ENCODE measurements around the gene EML6.
A peak's percentile ranks its signal among the peaks of the same experiment; 100 is the strongest.
"Not testable (repeated sequence)": the region's sequence is repeated elsewhere in the genome, so short reads cannot be mapped to it uniquely, and the experiment has no call there.

Gene EML6

DNA sequence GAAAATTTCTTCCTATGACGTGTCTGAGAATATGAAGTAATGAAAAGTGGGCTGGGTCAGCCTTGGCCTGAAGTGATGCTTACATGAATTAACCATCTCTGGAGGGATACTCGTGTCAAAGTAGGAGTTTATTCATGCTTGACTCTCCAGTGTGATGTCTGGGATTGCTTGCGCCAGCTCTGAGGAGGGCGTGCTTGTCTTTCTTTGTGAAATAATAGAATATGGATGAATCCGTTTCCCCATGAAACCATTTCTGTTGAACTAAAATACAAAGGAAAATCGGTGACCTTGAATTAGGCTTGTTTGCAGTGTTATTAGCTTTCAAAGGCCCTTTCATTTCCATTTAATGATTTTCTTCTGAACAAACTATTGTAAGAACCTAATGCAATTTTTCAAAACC is 77.9 kb downstream of the EML6 start:
- DNase-seq (ENCODE audit: low read depth in 3 of 3), result no peak

DNA sequence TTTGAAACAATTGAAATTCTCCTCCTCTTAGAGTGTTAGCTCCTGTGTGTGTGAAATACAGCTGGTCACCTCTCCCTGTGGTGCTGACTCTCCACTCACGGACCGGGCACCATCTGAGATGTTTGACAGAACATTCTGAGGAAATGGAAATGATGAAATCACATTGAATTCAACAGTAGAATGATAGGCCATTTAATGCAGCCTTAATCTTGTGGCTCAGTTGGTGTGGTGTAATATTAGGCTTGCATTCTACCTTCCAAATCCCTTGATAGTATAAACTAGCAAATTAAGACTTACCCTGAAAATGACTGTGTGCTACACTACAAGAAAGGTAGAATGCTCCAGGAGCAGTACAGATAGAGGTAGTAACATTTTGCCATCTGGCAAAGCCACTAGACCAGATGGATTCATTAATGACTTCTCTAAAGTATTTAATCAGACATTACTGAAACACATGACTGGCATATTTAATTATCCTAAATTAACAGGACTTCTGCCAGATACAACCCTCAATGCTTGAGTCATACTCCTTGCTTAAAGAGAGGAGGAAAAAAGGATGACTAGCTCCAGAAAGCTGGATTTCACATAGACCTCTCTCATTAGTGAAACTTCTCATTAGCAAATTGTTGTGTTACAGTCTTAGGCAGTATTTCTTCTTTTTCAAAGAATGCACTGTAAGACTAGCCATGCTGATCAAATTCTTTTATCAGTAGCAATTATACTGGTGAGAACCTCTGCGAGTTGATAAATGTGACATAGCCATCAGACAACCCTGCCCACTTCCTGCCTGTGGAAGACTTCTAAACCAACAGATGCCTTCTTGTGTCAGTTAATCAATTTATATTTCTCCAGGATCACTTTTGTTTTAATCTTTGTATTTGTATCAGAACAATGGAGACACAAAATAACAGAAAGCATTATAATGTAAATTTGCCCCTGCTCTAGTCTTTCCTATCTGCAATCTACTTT is 80.6 kb downstream of the EML6 start:
- DNase-seq (ENCODE audit: low read depth in 3 of 3), result no peak

DNA sequence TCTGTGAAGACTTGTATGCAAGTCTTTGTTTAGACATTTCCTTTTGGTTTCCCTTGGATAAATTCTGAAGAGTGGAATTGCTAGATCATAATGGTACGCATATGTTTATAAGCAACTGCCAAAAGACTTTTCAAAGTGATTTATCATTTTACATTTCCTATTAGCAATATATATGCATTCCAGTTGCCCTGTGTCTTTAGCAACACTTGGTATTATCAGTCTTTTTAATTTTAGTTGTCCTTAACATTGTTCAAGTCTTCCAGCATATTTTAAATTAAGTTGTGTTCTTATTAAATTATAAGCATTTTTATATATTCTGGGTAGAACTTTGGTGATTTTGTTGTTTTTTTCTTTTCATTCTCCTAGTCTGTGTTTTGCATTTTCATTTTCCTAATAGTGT is 81.8 kb downstream of the EML6 start:
- no peak for DNase-seq (ENCODE audit: low read depth in 3 of 3)

DNA sequence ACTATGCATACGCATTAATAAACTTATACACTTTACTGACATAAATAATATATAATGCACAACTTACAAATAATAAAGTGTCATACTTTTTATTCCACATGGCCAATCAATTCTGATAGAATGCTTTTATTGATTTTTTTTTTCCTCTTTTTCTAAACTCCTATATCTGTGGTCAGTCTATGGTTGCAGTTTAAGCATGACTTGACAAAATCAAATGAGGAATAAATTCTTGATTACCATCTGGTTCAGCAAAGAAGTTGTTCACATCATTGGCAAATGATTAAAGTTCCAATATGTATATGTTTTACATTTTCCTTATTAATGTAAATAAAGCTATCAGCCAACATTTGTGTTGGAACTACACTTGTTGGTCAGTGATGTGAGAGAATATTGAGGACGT is 83.5 kb downstream of the EML6 start:
- DNase-seq (ENCODE audit: low read depth in 3 of 3), result no peak

DNA sequence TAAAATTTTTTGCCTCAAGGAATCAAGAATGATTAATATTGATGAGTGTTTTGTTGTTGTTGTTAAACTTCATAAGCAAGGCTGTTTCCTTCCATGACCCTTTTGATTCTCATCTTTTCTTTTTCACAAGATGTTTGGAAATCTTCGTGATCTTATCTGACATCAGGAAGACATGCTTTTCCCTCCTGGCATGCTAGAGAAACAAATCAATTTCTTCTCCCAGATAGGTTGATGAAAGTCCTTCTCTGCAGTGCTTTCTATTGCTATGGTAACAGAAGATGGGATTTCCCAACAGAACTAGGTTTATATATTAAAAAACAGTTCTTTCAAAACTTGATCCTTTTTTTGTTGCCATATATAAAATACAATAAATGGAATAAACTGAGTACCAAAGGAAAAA is 85.2 kb downstream of the EML6 start:
- no peak for DNase-seq (ENCODE audit: low read depth in 3 of 3)

DNA sequence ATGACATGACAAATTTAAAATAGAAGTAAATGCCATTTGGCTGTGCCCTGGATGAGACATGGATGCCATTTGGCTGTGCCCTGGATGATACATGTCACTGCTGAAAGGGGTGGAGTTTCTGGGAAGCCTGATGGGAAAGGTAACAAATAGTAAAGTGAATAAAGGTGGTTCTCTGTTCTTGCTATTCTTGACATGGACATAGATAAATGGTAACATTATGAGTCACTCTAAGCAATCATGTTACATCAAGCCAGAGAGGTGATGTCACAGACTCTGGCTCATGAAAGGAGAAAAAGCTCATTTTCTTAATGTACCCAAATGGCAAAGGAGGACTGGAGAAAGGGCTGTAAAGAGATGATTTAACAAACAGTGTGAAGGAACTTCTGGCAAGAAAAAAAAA is 86.4 kb downstream of the EML6 start:
- no peak for DNase-seq (ENCODE audit: low read depth in 3 of 3)

DNA sequence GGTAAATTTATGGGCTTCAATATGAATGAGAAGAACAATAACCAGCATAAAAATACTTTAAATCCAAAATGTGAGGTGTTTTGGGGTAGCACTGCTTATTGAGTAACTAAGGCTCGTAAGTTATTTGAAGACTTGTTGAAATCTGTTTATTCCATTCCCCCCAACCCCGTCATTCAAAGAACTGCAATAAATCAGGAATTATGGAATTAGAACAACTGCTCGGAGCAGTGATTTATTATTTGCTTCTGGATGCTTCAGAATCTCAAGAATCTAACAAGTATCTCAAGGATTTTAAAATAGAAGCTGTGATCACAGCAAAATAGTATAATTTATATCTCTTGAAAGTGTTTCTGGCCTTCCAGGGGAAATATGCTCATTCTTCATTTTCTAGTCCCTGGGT is 86.8 kb downstream of the EML6 start:
- no peak for DNase-seq (ENCODE audit: low read depth in 3 of 3)

DNA sequence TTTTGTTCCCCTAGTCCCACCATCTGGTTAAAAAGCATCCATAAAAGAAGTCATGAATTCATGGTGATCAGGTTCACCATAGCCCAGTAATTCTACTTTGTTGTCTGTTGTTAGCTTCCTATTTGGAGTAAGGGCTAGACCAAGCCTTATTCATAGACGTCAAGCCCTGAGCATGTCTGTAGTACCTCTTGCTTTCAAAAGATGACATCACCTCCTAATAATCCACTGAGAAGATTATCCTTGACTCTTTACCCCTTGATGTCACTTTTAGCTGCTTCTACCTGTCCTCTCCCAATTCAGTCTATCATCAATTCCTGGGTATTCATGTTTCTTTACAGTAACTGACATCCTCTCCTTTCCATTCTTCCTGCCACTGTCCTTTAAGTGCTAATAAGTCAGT is 90.1 kb downstream of the EML6 start:
- no peak for DNase-seq (ENCODE audit: low read depth in 3 of 3)

DNA sequence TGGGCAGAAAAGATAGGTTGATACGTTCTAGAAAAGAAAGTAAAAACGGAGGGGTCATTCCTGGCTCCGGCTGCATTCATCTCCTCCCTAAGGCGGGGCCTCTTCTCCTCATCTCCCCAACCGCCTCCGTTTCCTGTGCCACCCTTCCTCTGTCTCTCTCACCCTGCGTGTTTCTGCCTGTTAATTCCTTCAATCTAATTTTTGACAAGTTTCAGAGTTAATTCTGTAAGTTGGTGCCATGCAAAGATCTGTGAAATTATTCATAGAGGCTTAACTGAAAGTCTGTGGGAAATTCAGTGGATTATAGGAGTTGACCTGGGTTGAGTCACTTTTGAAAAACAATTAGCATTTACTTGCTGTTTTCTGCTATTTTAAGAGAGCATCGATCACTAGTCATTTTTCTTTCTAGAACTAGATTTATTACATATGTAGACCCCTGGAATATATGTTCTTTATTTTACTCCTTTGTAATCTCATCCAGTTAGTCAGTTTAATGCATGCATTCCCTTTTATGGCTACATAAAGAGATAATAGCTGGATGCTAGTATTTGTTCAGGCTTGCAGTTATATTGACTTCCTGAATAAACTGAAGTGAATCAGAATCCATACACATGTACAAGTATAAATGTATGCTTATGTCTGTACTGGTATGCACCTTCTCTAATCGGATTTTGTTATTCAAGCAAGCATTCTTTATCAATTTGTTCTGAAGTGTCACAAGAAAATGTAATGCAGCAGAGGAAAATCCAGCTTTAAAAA is 91.1 kb downstream of the EML6 start:
- no peak for DNase-seq (ENCODE audit: low read depth in 3 of 3)

DNA sequence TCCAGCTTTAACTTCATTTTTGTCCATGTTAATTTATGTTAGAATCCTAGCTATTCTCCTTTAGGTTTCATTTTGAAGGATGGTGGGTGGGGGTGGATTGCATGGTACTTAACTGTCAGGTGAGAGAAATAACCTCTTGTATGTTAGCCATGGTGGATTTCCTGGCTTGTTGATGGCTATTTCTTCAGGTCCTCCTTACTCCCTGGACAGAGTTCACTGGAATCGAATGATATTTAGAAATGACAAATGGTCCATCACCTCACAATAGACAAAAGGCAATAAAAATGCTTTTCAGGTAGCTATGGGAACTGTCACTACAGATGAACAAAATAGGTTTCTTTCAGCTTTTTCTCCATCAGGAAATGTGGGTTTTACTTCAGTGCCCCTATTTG is 91.7 kb downstream of the EML6 start:
- DNase-seq (ENCODE audit: low read depth in 3 of 3), result no peak

DNA sequence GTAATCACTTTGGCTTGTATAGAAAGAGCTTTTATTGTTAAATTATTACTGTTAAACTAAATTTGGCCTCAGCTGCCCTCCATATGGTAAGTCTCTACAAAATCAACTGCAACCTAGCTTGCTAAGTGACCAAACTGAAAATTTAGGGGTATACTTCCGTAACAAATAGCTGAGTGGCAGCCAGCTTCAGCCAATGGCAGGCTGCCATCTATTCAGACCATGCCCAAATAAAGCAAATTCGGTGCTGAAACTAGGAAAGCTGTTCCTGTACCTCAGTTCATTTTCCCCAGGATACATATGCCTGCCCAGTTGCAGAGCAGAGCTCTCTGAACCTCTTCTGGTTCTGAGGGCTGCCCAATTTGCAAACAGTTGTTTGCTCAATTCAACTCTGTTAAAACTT is 94.8 kb downstream of the EML6 start:
- no peak for DNase-seq (ENCODE audit: low read depth in 3 of 3)

DNA sequence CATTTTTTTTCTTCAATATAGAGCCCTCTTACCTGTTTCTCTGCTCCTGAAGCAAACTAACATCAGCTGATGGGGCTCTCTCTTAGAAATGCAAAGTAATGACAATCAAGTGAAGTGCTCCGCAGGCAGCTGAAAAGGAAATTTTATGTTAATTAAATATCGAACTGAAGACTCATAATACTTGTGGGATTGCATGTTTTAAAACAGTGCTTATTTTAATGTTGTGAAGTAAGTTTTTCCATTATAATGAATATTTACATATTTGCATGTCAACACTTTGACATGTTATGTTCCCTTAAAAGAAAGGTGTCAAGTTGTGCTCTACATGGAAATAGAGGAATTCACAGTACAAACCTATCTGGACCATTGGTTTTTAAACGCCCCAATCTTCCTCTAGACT is 97.1 kb downstream of the EML6 start:
- no peak for DNase-seq (ENCODE audit: low read depth in 3 of 3)

DNA sequence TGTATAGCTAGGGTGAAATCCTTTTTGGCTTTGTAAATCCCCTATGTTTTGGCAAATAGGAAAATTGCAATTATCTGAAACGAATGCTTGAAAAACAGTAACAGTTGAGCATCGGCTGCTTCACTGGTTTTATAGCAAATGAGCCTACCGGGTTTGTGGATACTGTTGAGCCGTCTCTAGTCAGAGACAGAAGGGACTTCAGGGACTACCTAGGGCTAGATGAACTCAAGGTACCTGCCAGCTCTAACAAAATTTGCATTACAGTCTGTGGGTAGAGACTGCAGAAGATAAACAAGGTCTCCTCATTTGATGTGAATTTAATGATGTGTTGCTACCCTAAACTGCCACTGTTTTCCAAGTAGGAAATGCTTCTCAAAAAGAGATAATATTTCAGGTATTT is 101.1 kb downstream of the EML6 start:
- DNase-seq (ENCODE audit: low read depth in 3 of 3), result no peak

DNA sequence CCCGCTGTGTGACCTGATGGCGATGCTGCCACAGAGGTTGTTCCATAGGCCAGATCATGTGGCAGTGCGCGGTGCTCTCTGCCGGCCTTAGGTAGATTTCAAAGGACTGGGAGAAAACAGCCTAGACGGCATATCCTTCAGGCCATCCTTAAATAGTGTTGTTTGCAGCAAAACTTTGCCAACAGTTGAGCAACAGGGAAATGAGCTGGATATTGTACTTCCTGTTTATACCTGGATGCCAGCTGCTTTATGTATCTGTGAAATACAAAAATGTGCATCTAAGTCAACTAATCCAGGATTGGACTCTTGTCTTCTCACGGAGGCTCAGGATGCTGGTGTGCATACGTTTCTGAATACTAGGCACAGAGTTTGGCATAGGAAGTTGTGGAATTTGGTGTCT is 107.1 kb downstream of the EML6 start:
- no peak for DNase-seq (ENCODE audit: low read depth in 3 of 3)

DNA sequence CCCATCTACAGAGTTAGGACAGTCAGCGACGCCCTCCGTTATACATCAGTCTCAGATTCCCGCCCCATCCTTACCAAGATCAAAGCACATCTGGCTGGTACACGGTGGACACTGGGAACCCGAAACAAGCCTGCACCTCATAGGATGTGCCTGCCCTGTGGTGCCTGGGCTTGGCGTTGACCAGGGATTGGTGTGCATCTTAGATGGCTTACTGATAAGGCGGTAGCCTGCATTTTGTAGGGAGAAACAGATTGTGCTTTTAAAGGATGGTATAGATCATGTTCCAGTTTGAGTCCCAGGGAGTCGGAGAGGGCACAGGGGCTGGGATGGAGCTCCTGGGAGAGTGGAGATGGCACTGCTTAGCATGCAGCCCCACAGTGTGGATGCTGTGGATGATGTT is 108.0 kb downstream of the EML6 start:
- DNase-seq (ENCODE audit: low read depth in 3 of 3), result no peak

DNA sequence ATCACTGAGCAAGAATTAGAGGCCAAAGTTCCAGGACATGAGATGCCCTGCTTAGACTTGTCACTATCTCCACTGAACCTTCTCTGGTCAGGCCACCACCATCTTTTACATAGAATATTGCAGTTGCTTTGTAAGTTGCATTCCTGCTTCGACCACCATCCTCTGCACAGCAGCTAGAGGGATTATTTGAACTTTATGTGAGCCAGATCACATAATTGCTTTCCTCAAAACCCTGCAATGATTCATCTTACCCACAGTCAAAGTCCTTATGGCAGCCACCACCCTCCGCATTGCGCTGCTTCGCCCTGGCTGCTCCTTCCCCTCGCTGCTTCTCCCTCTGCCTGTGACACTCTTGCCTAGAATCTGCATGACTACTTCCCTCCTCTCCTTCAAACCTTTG is 111.3 kb downstream of the EML6 start:
- no peak for DNase-seq (ENCODE audit: low read depth in 3 of 3)

DNA sequence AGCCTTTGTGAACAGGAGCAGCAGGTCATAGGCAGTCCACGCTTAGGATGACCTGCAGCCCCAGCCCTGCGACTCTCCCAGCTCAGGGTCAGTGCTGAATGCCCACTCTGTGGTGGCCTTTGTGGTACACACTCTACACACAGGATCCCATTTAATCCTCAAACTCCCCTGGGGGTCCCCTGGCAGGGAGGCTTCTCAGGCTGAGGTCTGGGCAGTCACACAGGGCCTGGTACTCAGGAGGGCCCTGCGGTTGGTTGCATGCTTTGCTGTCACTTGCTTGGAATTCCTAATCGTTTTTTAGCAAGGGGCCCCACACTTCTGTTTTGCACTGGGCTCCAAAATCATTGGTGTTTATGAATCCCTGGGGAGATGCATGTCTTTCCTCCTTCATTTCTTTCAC is 113.0 kb downstream of the EML6 start:
- DNase-seq (ENCODE audit: low read depth in 3 of 3), result no peak

DNA sequence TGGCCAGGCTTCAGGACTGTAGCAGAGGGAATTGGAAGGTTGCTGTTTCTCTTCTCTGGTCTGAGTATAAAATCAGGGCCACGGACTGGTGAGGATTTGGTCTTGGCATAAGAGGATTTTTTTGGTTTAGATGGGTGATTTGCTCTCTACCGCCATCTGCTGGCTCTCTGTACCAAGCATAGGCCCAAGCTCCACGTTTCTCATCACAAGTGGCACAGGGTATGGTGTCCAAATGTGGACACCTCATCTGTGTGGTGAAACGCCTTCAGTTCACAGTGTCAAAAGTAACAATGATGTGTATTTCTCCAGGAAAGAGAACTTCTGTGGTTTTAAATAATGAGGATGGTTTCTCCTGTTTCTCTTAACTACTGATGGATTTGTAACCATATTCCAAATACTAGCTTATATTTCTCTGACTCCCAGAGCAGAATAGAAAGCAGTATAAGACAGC is 115.1 kb downstream of the EML6 start:
- DNase-seq (ENCODE audit: low read depth in 3 of 3), result peak; percentile 21 to 36 (median 26)

DNA sequence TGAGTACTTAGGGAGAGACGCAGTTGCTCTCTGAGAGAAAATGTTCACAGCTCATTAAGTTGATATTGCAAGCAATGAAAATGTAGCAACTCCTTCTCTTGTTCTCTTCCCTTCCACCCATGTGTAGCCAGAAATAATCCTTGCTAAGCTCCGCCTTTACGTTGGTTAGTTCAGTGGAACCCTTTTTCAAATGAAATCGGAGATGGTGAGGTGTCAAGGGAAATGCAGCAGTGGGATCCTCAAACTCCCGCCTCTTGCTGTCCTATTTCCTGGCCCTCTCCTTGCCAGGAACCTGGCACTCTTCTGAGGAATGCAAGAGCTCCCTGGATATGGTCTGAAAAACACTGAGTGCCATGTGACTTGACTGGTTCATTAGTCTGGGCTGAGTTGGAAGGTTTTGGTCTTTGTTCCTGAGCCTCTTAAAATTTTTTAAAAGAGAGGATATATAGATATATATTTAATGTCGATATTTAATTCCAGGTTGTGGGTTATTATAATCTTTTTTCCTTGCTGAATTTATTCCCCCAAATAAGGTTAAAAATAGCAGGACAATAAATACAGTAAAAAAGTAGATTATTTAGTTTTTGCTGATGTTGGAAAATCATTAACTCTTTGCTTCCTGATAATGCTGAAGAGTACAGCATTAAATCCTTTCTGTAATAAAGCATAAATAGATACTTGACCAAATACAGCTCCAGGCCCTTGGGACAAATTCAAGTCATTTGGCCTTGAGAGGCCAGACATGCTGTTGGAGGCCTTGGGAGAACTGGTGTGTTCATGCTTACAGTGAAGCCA is 116.2 kb downstream of the EML6 start:
- DNase-seq (ENCODE audit: low read depth in 3 of 3), result no peak

DNA sequence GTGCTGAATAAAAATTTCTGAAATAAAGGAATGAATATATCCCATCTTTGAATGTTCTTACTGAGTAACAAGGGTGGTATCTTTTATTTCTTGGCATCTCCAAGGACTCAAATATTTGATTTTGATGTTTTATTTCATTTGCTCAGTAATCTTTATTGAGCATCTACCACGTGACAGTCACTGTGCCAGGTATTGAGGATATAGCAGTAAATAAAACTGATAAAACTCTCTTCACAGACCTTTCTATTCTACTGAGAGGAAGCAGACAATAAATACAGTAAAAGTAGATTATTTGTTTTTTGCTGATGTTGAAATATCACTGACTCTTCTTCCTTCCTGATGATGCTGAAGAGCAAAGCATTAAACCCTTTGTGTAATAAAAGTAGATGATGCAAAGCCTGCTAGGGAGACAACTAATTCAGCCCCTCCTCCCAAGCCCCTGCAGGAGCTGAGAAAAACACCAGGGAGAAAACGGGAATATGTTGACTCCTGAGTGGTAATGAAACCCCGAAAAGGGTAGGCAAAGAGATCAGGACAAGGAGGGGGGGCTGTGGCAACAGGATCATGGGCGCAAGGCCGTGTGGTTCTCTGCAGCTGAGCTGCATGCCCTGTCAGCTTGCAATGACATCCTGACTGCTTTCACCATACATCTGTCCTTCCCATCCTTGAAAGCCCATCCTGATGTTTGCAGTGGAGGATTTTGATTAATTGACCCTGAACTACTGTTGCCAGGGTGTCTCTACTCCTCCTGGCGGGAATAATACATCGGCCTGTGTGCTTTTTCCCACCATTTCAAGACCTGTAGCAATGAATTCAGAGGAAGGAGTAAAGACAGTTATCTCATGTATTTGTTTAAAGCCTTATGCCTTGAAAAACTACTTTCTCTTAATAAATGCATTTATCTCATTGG is 117.4 kb downstream of the EML6 start:
- DNase-seq (ENCODE audit: low read depth in 3 of 3), result no peak

DNA sequence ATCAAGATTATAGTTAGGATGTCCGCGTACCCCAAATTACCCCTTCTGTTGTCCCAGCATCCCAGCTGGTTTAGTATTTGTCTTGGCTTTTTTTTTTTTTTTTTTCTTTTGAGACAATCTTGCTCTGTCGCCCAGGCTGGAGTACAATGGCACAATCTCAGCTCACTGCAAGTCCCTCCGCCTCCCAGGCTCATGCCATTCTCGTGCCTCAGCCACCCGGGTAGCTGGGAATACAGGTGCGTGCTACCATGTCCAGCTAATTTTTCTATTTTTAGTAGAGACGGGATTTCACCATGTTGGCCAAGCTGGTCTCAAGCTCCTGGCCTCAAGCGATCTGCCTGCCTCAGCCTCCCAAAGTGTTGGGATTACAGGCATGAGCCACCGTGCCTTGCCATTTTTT is 118.0 kb downstream of the EML6 start:
- DNase-seq (ENCODE audit: low read depth in 3 of 3), result not testable (repeated sequence)
